Neural cell (in vitro differentiated cells): ENCODE results near the gene FUBP1. TPM values are rescaled to one million over a fixed set of nuclear protein-coding genes. Genes with fewer than 3 reads are reported as not detected.

Experiments used
- H2AFZ ChIP-seq: fragments of 200-600, 300-800 bp; sonication (generic), shearing (Covaris generic); 2 replicates; pipeline ENCODE4 v1.6.0; 2014; ENCODE audit warnings: low read depth, mild to moderate bottlenecking, antibody characterized with exemption, low read length, moderate library complexity
- H3F3A ChIP-seq: fragments of 200-600 bp; shearing (Covaris generic); 2 replicates; pipeline ENCODE4 v1.6.1; 2016; ENCODE audit warnings: mild to moderate bottlenecking, moderate library complexity, mixed read lengths, antibody characterized with exemption, low read length; ENCODE audit not compliant: insufficient read depth, poor library complexity, severe bottlenecking
- H3K27ac ChIP-seq: fragments of 200-600, 300-800 bp; sonication (generic), shearing (Covaris generic); 2 replicates; pipeline ENCODE4 v1.5.1; 2014; ENCODE audit warnings: mild to moderate bottlenecking, low read length, moderate library complexity
- H3K27me3 ChIP-seq: fragments of 300-800, 200-600 bp; sonication (generic), shearing (Covaris generic); 2 replicates; pipeline ENCODE4 v1.6.0; 2014; ENCODE audit warnings: mild to moderate bottlenecking, low read depth, low read length, moderate library complexity; ENCODE audit not compliant: insufficient read depth
- H3K36me3 ChIP-seq: fragments of 300-800, 200-600 bp; sonication (generic), shearing (Covaris generic); 2 replicates; pipeline ENCODE4 v1.5.1; 2014; ENCODE audit warnings: mild to moderate bottlenecking, antibody characterized with exemption, low read length, moderate library complexity; ENCODE audit not compliant: insufficient read depth
- H3K4me2 ChIP-seq: fragments of 300-800, 200-600 bp; sonication (generic), shearing (Covaris generic); 2 replicates; pipeline ENCODE4 v1.6.0; 2014; ENCODE audit warnings: mild to moderate bottlenecking, low read length
- H3K4me3 ChIP-seq: fragments of 300-800, 200-600 bp; sonication (generic), shearing (Covaris generic); 2 replicates; pipeline ENCODE4 v1.5.1; 2014; ENCODE audit warnings: mild to moderate bottlenecking, low read length, moderate library complexity
- H3K79me2 ChIP-seq: fragments of 200-600 bp; shearing (Covaris generic); replicated peaks from 2 replicates; pipeline ENCODE4 v1.6.0; 2014; ENCODE audit warnings: mild to moderate bottlenecking, low read length, moderate library complexity; ENCODE audit not compliant: insufficient read depth
- H3K9ac ChIP-seq: fragments of 300-800, 200-600 bp; sonication (generic), shearing (Covaris generic); 2 replicates; pipeline ENCODE4 v1.6.1; 2016; ENCODE audit warnings: mild to moderate bottlenecking, low read length, mixed read lengths
- H3K9me2 ChIP-seq: fragments of 200-600 bp; shearing (Covaris generic); 2 replicates; pipeline ENCODE4 v1.6.1; 2016; ENCODE audit warnings: mild to moderate bottlenecking, low read length, mixed read lengths; ENCODE audit not compliant: insufficient read depth
- H3K9me3 ChIP-seq: fragments of 200-600, 300-800 bp; sonication (generic), shearing (Covaris generic); 2 replicates; pipeline ENCODE4 v1.6.1; 2016; ENCODE audit warnings: mild to moderate bottlenecking, mixed run types, low read length, moderate library complexity, mixed read lengths
- H4K20me1 ChIP-seq: fragments of 200-600 bp; shearing (Covaris generic); 2 replicates; pipeline ENCODE4 v1.6.1; 2016; ENCODE audit warnings: mild to moderate bottlenecking, mixed run types; ENCODE audit not compliant: insufficient read depth
- CTCF ChIP-seq: fragments of 450-650 bp; IDR thresholded peaks from 2 replicates; pipeline ENCODE4 v1.5.1; 2014; ENCODE audit warnings: antibody characterized with exemption, mild to moderate bottlenecking, moderate library complexity; ENCODE audit not compliant: poor library complexity, severe bottlenecking
- EZH2 ChIP-seq: fragments of 200-600, 300-800 bp; shearing (Covaris generic), sonication (generic); IDR thresholded peaks from 2 replicates; pipeline ENCODE4 v1.6.1; 2014; ENCODE audit warnings: antibody characterized with exemption, low read length, borderline replicate concordance, mild to moderate bottlenecking; ENCODE audit not compliant: insufficient read depth, poor library complexity, severe bottlenecking
- MXI1 ChIP-seq: fragments of 450-650 bp; conservative IDR thresholded peaks from 2 replicates; pipeline ENCODE4 v1.6.1; 2014; ENCODE audit warnings: antibody characterized with exemption, mild to moderate bottlenecking; ENCODE audit not compliant: poor library complexity, severe bottlenecking
- POLR2AphosphoS5 ChIP-seq: IDR thresholded peaks from 2 replicates; pipeline ENCODE4 v1.6.1; 2012
- RAD21 ChIP-seq: fragments of 450-650 bp; conservative IDR thresholded peaks from 2 replicates; pipeline ENCODE4 v1.6.1; 2014; ENCODE audit warnings: antibody characterized with exemption, mild to moderate bottlenecking, moderate library complexity
- REST ChIP-seq: IDR thresholded peaks from 2 replicates; pipeline ENCODE4 v1.6.1; 2012; ENCODE audit warnings: borderline replicate concordance
- SMC3 ChIP-seq: fragments of 450-650 bp; conservative IDR thresholded peaks from 2 replicates; pipeline ENCODE4 v1.6.1; 2014; ENCODE audit warnings: antibody characterized with exemption, mild to moderate bottlenecking, moderate library complexity; ENCODE audit not compliant: poor library complexity
- polyA plus RNA-seq: library from polyadenylated mRNA; depleted of rRNA; stranded (reverse); fragments of >200 nt; gene quantifications from 2 replicates; pipeline ENCODE4 v1.2.3, GENCODE V29; 2014

The FUBP1 gene
- polyA plus RNA-seq, 1 donor from 2014 or later: 630 TPM

- Histone ChIP-seq H2AFZ (no peak overlapping the region), H3K9me2 (no peaks in the 10 kb centered on the region), H3K9ac (no peak overlapping the region), H3K27ac (no peak overlapping the region), H3K36me3 (no peaks in the 10 kb centered on the region), H3K27me3 (no peaks in the 10 kb centered on the region), H3K4me2 (no peak overlapping the region), H3K4me3 (no peak overlapping the region), H3K79me2 (no peaks in the 10 kb centered on the region), H3F3A (no peaks in the 10 kb centered on the region), H4K20me1 (no peaks in the 10 kb centered on the region), H3K9me3 (no peaks in the 10 kb centered on the region)
- TF ChIP-seq SMC3 (no peak), MXI1 (no peak), RAD21 (no peak), REST (no peak), POLR2AphosphoS5 (no peak)
Measured at GRCh38 chr1:77906019-77906545, 72.8 kb downstream of the FUBP1 start.

- H4K20me1 ChIP-seq: no peaks in the 10 kb centered on the region
- H3K9me2 ChIP-seq: no peaks in the 10 kb centered on the region
- no peaks in the 10 kb centered on the region for H3K9me3 ChIP-seq
- no peak overlapping the region for H3K4me3 ChIP-seq
- TF ChIP-seq RAD21: no peak
- TF ChIP-seq CTCF: no peak
- no peak for TF ChIP-seq SMC3
- H3F3A ChIP-seq: no peaks in the 10 kb centered on the region
- no peak overlapping the region for H3K27ac ChIP-seq
- H3K36me3 ChIP-seq: no peaks in the 10 kb centered on the region
- H3K79me2 ChIP-seq: no peaks in the 10 kb centered on the region
- H3K4me2 ChIP-seq: no peak overlapping the region
- no peak overlapping the region for H2AFZ ChIP-seq
- H3K9ac ChIP-seq: no peak overlapping the region
- no peaks in the 10 kb centered on the region for H3K27me3 ChIP-seq
Measured at GRCh38 chr1:77905603-77906002, 73.3 kb downstream of the FUBP1 start.

- Histone ChIP-seq H3F3A (no peaks in the 10 kb centered on the region), H3K4me2 (no peak overlapping the region), H4K20me1 (no peaks in the 10 kb centered on the region), H3K36me3 (no peaks in the 10 kb centered on the region), H3K9me2 (no peaks in the 10 kb centered on the region), H3K27ac (no peak overlapping the region), H3K27me3 (no peaks in the 10 kb centered on the region), H3K4me3 (no peak overlapping the region), H3K9me3 (no peaks in the 10 kb centered on the region), H2AFZ (no peak overlapping the region), H3K79me2 (no peaks in the 10 kb centered on the region), H3K9ac (no peak overlapping the region)
- TF ChIP-seq CTCF: peak; percentile 57
- peak; percentile 22 for TF ChIP-seq SMC3
- TF ChIP-seq EZH2: no peak
- TF ChIP-seq RAD21: peak; percentile 54
- no peak for TF ChIP-seq REST
Measured at GRCh38 chr1:77900687-77901293, 78.1 kb downstream of the FUBP1 start.
